ENCODE results near the gene PDZD2. TPM values are rescaled to one million over a fixed set of nuclear protein-coding genes. Genes with fewer than 3 reads are reported as not detected.
A peak's percentile ranks its signal among the peaks of the same experiment; 100 is the strongest.

PDZD2 gene
- total RNA-seq, 1 donor from 2014 or later, result 1.1 TPM

DNA sequence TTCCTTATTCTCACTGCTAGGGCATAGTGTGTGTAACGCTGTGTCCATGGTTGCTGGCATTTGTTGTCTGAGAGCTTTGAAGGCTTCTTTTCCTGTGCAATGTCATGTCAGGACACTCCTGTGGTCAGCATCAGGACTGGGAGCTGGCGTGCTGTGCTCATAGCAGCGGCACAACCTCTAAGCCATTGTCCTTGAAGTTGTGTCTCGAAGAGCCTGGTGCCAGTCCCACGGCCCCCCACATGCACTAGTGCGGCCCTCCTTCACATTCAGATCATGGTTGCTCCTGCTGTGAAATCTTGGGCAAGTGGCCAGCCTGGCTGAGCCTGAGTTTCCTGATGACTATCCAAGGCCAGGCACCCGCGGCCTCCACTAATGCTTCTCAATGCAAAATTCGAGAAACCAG lies 32.4 kb downstream of the PDZD2 start:
- Histone ChIP-seq H3K27ac (no peak overlapping the region), H4K20me1 (ENCODE audit: low read depth) (no peaks in the 10 kb centered on the region), H3K9me3 (ENCODE audit: low read depth) (no peaks in the 10 kb centered on the region), H3K36me3 (no peaks in the 10 kb centered on the region), H3K4me1 (no peaks in the 10 kb centered on the region), H3K9ac (no peak overlapping the region), H3K4me3 (no peak overlapping the region), H3K4me2 (no peak overlapping the region), H2AFZ (replicated peaks) (no peak overlapping the region), H3K27me3 (no peaks in the 10 kb centered on the region), H3F3A (ENCODE audit: low read depth) (no peaks in the 10 kb centered on the region), H3K79me2 (ENCODE audit: low read depth) (no peaks in the 10 kb centered on the region)
- TF ChIP-seq EZH2 (IDR thresholded peaks at IDR 0.05) (no peak), CTCF (IDR thresholded peaks at IDR 0.05) (no peak), EZH2phosphoT487 (IDR thresholded peaks at IDR 0.05) (no peak)
- no peaks in the 10 kb centered on the region for H3K36me3 Mint-ChIP-seq
- no peak overlapping the region for H3K4me3 Mint-ChIP-seq
- no peaks in the 10 kb centered on the region for H3K4me1 Mint-ChIP-seq
- peaks cover 9% of the 10 kb centered on the region for H3K27me3 Mint-ChIP-seq (ENCODE audit: insufficient read depth, low read depth)
- H3K27ac Mint-ChIP-seq, result no peak overlapping the region
- DNase-seq (ENCODE audit: low spot score), result no peak
- peaks cover 8% of the 10 kb centered on the region for H3K9me3 Mint-ChIP-seq

DNA sequence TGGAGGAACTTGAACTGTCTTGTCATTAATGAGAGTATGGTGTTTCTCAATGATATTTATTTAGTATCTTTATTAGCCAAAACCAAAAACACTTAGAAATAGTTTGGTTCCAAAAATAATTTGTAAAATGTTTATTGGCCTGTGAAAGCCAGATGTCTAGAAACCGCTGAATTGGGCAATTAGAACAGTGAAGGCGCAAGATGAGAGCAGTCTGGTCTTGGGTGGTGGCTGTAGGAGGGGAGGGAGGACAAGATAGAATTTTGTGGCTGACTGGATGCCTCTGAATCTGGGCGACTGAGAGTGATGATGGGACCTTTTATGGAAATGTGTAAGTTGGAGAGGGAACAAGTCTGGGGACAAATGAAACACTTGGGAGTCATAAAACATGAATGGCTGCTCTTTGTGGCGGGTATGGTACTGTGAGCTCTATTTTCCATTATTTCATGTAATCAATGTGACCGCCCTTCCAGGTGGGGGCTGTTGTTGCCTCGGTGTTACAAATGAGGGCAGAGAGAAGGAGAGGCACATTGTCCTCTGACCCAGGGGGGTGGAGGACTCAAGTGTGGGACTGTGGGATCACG lies 35.5 kb downstream of the PDZD2 start:
- no peaks in the 10 kb centered on the region for H3K4me1 Mint-ChIP-seq
- H3F3A ChIP-seq (ENCODE audit: low read depth), result no peaks in the 10 kb centered on the region
- H3K27me3 Mint-ChIP-seq (ENCODE audit: insufficient read depth, low read depth), result peaks cover 6% of the 10 kb centered on the region

GRCh38 chr5:31675472-31675871 lies 36.5 kb downstream of the PDZD2 start:
- Histone ChIP-seq H3K27me3 (no peaks in the 10 kb centered on the region), H3K4me2 (no peak overlapping the region), H4K20me1 (ENCODE audit: low read depth) (no peaks in the 10 kb centered on the region), H3K4me3 (no peak overlapping the region), H3F3A (ENCODE audit: low read depth) (no peaks in the 10 kb centered on the region), H3K9ac (no peak overlapping the region), H3K79me2 (ENCODE audit: low read depth) (no peaks in the 10 kb centered on the region), H3K9me3 (ENCODE audit: low read depth) (no peaks in the 10 kb centered on the region), H2AFZ (replicated peaks) (no peak overlapping the region), H3K36me3 (no peaks in the 10 kb centered on the region), H3K27ac (no peak overlapping the region), H3K4me1 (no peaks in the 10 kb centered on the region)
- Mint-ChIP-seq H3K27ac (no peak overlapping the region), H3K9me3 (peaks cover 8% of the 10 kb centered on the region), H3K36me3 (no peaks in the 10 kb centered on the region), H3K27me3 (ENCODE audit: insufficient read depth, low read depth) (peaks cover 6% of the 10 kb centered on the region), H3K4me1 (no peaks in the 10 kb centered on the region), H3K4me3 (no peak overlapping the region)
- no peak for DNase-seq (ENCODE audit: low spot score)
- TF ChIP-seq EZH2phosphoT487 (IDR thresholded peaks at IDR 0.05), result no peak
- no peak for TF ChIP-seq EZH2 (IDR thresholded peaks at IDR 0.05)
- no peak for TF ChIP-seq CTCF (IDR thresholded peaks at IDR 0.05)

More for the DNA sequence above, 35.5 kb downstream of the PDZD2 start:
- peaks cover 8% of the 10 kb centered on the region for H3K9me3 Mint-ChIP-seq
- Histone ChIP-seq H3K4me3 (no peak overlapping the region), H2AFZ (replicated peaks) (no peak overlapping the region), H3K4me1 (no peaks in the 10 kb centered on the region), H3K27ac (no peak overlapping the region), H3K9ac (no peak overlapping the region), H3K36me3 (no peaks in the 10 kb centered on the region), H3K4me2 (no peak overlapping the region), H4K20me1 (ENCODE audit: low read depth) (no peaks in the 10 kb centered on the region), H3K9me3 (ENCODE audit: low read depth) (no peaks in the 10 kb centered on the region), H3K27me3 (no peaks in the 10 kb centered on the region), H3K79me2 (ENCODE audit: low read depth) (no peaks in the 10 kb centered on the region)
- no peak for DNase-seq (ENCODE audit: low spot score)
- H3K36me3 Mint-ChIP-seq, result no peaks in the 10 kb centered on the region
- H3K4me3 Mint-ChIP-seq, result peak overlapping the region; percentile 17
- H3K27ac Mint-ChIP-seq, result no peak overlapping the region
- TF ChIP-seq EZH2 (IDR thresholded peaks at IDR 0.05) (no peak), CTCF (IDR thresholded peaks at IDR 0.05) (no peak), EZH2phosphoT487 (IDR thresholded peaks at IDR 0.05) (no peak)

All from neural progenitor cell (in vitro differentiated cells).